CD14-positive monocyte (primary cell): ENCODE results near the gene SS18L1. TPM values are rescaled to one million over a fixed set of nuclear protein-coding genes. Genes with fewer than 3 reads are reported as not detected.

Experiments used
- DNase-seq, 3 donors: peaks; one replicate each; pipeline ENCODE4 v3.0.0-alpha.2; 2011 to 2022
- H2AFZ ChIP-seq: 2 replicates; pipeline ENCODE4 v1.6.0; 2012; ENCODE audit warnings: mild to moderate bottlenecking, low read depth, low read length, inconsistent platforms; ENCODE audit not compliant: insufficient read depth, poor library complexity, severe bottlenecking
- H3K27ac ChIP-seq, 2 donors: 1 replicate in 1 of 2; 2 replicates in 1 of 2; pipeline ENCODE4 v1.5.1; 2012 to 2013; ENCODE audit warnings: low read length in 2 of 2, control low read depth in 1 of 2, inconsistent platforms in 1 of 2, low read depth in 1 of 2, mild to moderate bottlenecking in 1 of 2
- H3K27me3 ChIP-seq, 2 donors: one replicate each; pipeline versions ENCODE4 v1.6.0 to v1.6.1; 2011 to 2013; ENCODE audit warnings: low read length in 2 of 2; ENCODE audit not compliant: control insufficient read depth in 2 of 2, insufficient read depth in 2 of 2
- H3K36me3 ChIP-seq, 2 donors: replicated peaks in 1 of 2; 1 replicate in 1 of 2; 2 replicates in 1 of 2; pipeline versions ENCODE4 v1.5.1 to v1.6.1; 2012 to 2013; ENCODE audit warnings: low read length in 2 of 2, control low read depth in 1 of 2, inconsistent platforms in 1 of 2, mild to moderate bottlenecking in 1 of 2; ENCODE audit not compliant: insufficient read depth in 2 of 2, control insufficient read depth in 1 of 2
- H3K4me1 ChIP-seq, 2 donors: 1 replicate in 1 of 2; 2 replicates in 1 of 2; pipeline versions ENCODE4 v1.5.1 to v1.6.1; 2012 to 2013; ENCODE audit warnings: low read length in 2 of 2, control low read depth in 1 of 2, inconsistent platforms in 1 of 2, mild to moderate bottlenecking in 1 of 2, moderate library complexity in 1 of 2; ENCODE audit not compliant: insufficient read depth in 2 of 2, control insufficient read depth in 1 of 2
- H3K4me2 ChIP-seq: replicated peaks from 2 replicates; pipeline ENCODE3; 2012; ENCODE audit warnings: low read length, moderate library complexity, mild to moderate bottlenecking; ENCODE audit not compliant: poor library complexity, severe bottlenecking; ENCODE audit errors: extremely low read depth
- H3K4me3 ChIP-seq, 3 experiments: fragments of 200-600 bp in 1 of 3; sonication (generic) in 1 of 3; replicated peaks in 1 of 3; 1 replicate in 2 of 3; 2 replicates in 1 of 3; pipeline ENCODE4 v1.5.1; 2011 to 2013; ENCODE audit warnings: low read length in 3 of 3, mild to moderate bottlenecking in 3 of 3, control low read depth in 2 of 3, low read depth in 2 of 3, inconsistent platforms in 1 of 3, moderate library complexity in 1 of 3
- H3K79me2 ChIP-seq: 2 replicates; pipeline ENCODE4 v1.6.0; 2012; ENCODE audit warnings: mild to moderate bottlenecking, control low read depth, inconsistent platforms, low read length, moderate library complexity; ENCODE audit not compliant: insufficient read depth
- H3K9ac ChIP-seq: 2 replicates; pipeline ENCODE4 v1.6.0; 2017; ENCODE audit warnings: low read length, mild to moderate bottlenecking; ENCODE audit not compliant: insufficient read depth, poor library complexity, severe bottlenecking
- H3K9me3 ChIP-seq, 2 donors: replicated peaks in 1 of 2; 1 replicate in 1 of 2; 2 replicates in 1 of 2; pipeline versions ENCODE4 v1.5.1 to v1.6.1; 2012 to 2013; ENCODE audit warnings: low read length in 2 of 2, control low read depth in 1 of 2; ENCODE audit not compliant: control insufficient read depth in 1 of 2, insufficient read depth in 1 of 2
- H4K20me1 ChIP-seq: 2 replicates; pipeline ENCODE4 v1.6.0; 2012; ENCODE audit warnings: mild to moderate bottlenecking, low read length, control low read depth, moderate library complexity; ENCODE audit not compliant: insufficient read depth
- H3K27ac Mint-ChIP-seq, 7 donors: one replicate each; pipeline ENCODE4 v1.8.0; 2020; ENCODE audit warnings: mild to moderate bottlenecking in 7 of 7, mixed read lengths in 7 of 7, moderate library complexity in 6 of 7, inconsistent platforms in 2 of 7
- H3K27me3 Mint-ChIP-seq, 3 donors: one replicate each; pipeline ENCODE4 v1.8.0; 2021 to 2022; ENCODE audit warnings: low read depth in 3 of 3, mild to moderate bottlenecking in 3 of 3, mixed read lengths in 3 of 3, moderate library complexity in 3 of 3, inconsistent platforms in 1 of 3
- H3K36me3 Mint-ChIP-seq, 2 donors: one replicate each; pipeline ENCODE4 v1.8.0; 2020; ENCODE audit warnings: mixed read lengths in 2 of 2, inconsistent platforms in 1 of 2, mild to moderate bottlenecking in 1 of 2
- H3K4me1 Mint-ChIP-seq: one replicate; pipeline ENCODE4 v1.8.0; 2020; ENCODE audit warnings: mild to moderate bottlenecking, mixed read lengths
- H3K4me3 Mint-ChIP-seq, 2 donors: one replicate each; pipeline ENCODE4 v1.8.0; 2020; ENCODE audit warnings: mild to moderate bottlenecking in 2 of 2, mixed read lengths in 2 of 2, moderate library complexity in 1 of 2
- H3K9me3 Mint-ChIP-seq, 7 donors: one replicate each; pipeline ENCODE4 v1.8.0; 2020 to 2022; ENCODE audit warnings: mixed read lengths in 7 of 7, mild to moderate bottlenecking in 6 of 7, moderate library complexity in 6 of 7, inconsistent platforms in 2 of 7
- WGBS: methylation state at CpG from one replicate; pipeline ENCODE4 v1.1.5; 2013; ENCODE audit warnings: missing lambda C conversion rate; ENCODE audit not compliant: insufficient coverage; 5-methylcytosine and 5-hydroxymethylcytosine counted together
- intact Hi-C, 2 donors: fragments of 100-400 bp; cut with micrococcal nuclease; formaldehyde crosslinking; loops; one replicate each; pipeline versions ENCODE4 v1.15.0 to v1.15.1; 2023
- polyA plus RNA-seq, 3 donors: library from polyadenylated mRNA; depleted of rRNA in 1 of 3; unstranded in 2 of 3; stranded (reverse) in 1 of 3; fragments of 300-500 nt in 2 of 3; fragments of >200 nt in 1 of 3; fragmentation: Illumina TruSeq in 2 of 3; gene quantifications; 1 replicate in 2 of 3; 2 replicates in 1 of 3; pipeline ENCODE4 v1.2.3, GENCODE V29; 2012 to 2021
- TF ChIP-seq, protein P1 (sequence below): fragments of 200-600 bp; IDR thresholded peaks from one replicate; pipeline ENCODE4 v1.8.0; 2022; ENCODE audit warnings: antibody characterized with exemption, mild to moderate bottlenecking

Gene SS18L1
- polyA plus RNA-seq, 3 donors: 0.75 to 16.5 (median 1.1) TPM

DNA sequence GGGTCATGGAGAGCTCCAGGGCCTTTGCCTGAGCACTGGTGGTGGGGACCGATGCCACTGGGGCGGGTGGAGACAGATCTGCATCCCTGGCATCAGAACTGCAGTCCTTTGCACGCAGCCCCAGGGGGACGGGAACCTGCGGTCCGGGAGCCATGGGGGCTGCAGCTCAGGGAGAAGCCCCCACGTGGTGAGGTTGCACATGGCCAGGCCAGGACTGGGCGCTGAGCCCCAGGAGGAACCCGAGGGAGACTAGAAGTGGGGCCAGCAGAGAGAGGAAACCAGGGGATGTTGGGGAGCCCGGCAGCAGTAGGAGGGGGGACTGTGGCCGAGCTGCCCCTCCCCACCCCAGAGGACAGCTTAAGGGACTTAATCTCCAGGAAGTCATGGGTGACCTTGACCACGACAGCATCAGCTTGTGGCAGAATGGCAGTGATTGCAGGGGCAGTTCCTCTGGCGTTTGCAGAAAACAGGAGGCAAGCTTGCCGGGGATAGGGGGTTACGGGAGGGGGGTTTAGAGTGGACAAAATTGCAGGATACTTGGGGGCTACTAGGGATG is 39.3 kb upstream of the SS18L1 start:
- no peak for DNase-seq
- H3K36me3 ChIP-seq: no peaks in the 10 kb centered on the region
- H4K20me1 ChIP-seq: no peaks in the 10 kb centered on the region
- H3K4me2 ChIP-seq: no peak overlapping the region
- no peak overlapping the region for H3K27ac ChIP-seq
- no peaks in the 10 kb centered on the region for H3K79me2 ChIP-seq
- H3K27me3 ChIP-seq: no peaks in the 10 kb centered on the region
- H3K4me3 Mint-ChIP-seq: no peak overlapping the region
- H3K27me3 Mint-ChIP-seq: peaks cover 4 to 7% (median 5%) of the 10 kb centered on the region in 3 donors
- H3K4me3 ChIP-seq: no peak overlapping the region
- no peak overlapping the region for H2AFZ ChIP-seq
- no peak overlapping the region for H3K27ac Mint-ChIP-seq
- peaks cover 61 to 98% (median 95%) of the 10 kb centered on the region in 7 donors for H3K9me3 Mint-ChIP-seq
- H3K4me1 Mint-ChIP-seq: peaks cover 3% of the 10 kb centered on the region
- WGBS: 57% methylated on average over 13 of the region's 15 CpGs
- H3K36me3 Mint-ChIP-seq: no peaks in the 10 kb centered on the region
- TF ChIP-seq, protein P1, sequence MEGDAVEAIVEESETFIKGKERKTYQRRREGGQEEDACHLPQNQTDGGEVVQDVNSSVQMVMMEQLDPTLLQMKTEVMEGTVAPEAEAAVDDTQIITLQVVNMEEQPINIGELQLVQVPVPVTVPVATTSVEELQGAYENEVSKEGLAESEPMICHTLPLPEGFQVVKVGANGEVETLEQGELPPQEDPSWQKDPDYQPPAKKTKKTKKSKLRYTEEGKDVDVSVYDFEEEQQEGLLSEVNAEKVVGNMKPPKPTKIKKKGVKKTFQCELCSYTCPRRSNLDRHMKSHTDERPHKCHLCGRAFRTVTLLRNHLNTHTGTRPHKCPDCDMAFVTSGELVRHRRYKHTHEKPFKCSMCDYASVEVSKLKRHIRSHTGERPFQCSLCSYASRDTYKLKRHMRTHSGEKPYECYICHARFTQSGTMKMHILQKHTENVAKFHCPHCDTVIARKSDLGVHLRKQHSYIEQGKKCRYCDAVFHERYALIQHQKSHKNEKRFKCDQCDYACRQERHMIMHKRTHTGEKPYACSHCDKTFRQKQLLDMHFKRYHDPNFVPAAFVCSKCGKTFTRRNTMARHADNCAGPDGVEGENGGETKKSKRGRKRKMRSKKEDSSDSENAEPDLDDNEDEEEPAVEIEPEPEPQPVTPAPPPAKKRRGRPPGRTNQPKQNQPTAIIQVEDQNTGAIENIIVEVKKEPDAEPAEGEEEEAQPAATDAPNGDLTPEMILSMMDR: no peak
- H3K4me1 ChIP-seq: no peaks in the 10 kb centered on the region
- peaks cover 88 to 91% of the 10 kb centered on the region in 2 donors for H3K9me3 ChIP-seq
- no peak overlapping the region for H3K9ac ChIP-seq
- intact Hi-C loops: no loop called here

DNA sequence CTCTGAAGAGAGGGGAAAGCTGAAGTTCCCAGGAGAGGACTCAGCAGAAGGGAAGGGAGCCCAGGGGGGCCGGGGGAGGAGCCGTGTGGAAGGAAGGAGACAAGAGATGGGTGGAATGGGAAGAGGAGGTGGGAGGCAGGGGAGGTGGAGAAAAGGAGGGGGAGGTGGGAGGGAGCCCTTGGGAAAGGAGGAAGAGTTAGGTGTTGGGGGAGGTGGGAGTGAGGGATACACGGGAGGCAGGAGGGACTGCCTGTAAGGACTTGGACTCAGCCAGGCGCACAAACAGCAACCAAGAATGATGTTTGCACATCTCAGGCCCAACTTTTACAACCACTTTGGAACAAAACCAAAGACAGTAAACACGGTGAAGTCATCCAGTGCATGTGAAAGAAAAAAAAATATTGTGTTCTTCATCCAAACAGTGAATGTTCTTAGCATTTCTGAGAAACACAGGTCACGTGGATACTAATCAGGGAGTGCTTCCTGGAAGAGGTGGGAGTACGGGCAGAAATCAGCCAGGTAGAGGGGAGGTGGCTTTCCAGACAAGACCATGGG is 38.7 kb upstream of the SS18L1 start:
- Histone ChIP-seq H3K27ac (no peak overlapping the region), H3K9me3 (peaks cover 89 to 91% of the 10 kb centered on the region in 2 donors), H3K4me2 (no peak overlapping the region), H3K9ac (no peak overlapping the region), H2AFZ (no peak overlapping the region), H3K36me3 (no peaks in the 10 kb centered on the region), H3K4me3 (no peak overlapping the region), H3K79me2 (no peaks in the 10 kb centered on the region), H3K4me1 (no peaks in the 10 kb centered on the region), H3K27me3 (no peaks in the 10 kb centered on the region), H4K20me1 (no peaks in the 10 kb centered on the region)
- intact Hi-C loops: no loop called here
- WGBS: 59% methylated on average over 5 of the region's 7 CpGs
- Mint-ChIP-seq H3K27me3 (peaks cover 0 to 7% (median 5%) of the 10 kb centered on the region in 3 donors), H3K9me3 (peaks cover 59 to 99% (median 96%) of the 10 kb centered on the region in 7 donors), H3K4me1 (peaks cover 3% of the 10 kb centered on the region), H3K4me3 (no peak overlapping the region), H3K27ac (no peak overlapping the region), H3K36me3 (no peaks in the 10 kb centered on the region)
- no peak for DNase-seq
- TF ChIP-seq, protein P1: no peak
